H4 (cell line): Measurements from ENCODE around the gene LRCOL1. TPM values are rescaled to one million over a fixed set of nuclear protein-coding genes. Genes with fewer than 3 reads are reported as not detected.

Source experiments
- DNase-seq: peaks from one replicate; pipeline ENCODE4 v3.0.0-alpha.2; 2015; ENCODE audit warnings: low spot score
- total RNA-seq: library from RNA; depleted of rRNA; stranded (reverse); fragments of >200 nt; shearing (Covaris generic); gene quantifications from 2 replicates; pipeline ENCODE4 v1.2.3, GENCODE V29; 2014

LRCOL1 gene
- total RNA-seq, 1 experiment from 2014 or later, result not detected

DNA sequence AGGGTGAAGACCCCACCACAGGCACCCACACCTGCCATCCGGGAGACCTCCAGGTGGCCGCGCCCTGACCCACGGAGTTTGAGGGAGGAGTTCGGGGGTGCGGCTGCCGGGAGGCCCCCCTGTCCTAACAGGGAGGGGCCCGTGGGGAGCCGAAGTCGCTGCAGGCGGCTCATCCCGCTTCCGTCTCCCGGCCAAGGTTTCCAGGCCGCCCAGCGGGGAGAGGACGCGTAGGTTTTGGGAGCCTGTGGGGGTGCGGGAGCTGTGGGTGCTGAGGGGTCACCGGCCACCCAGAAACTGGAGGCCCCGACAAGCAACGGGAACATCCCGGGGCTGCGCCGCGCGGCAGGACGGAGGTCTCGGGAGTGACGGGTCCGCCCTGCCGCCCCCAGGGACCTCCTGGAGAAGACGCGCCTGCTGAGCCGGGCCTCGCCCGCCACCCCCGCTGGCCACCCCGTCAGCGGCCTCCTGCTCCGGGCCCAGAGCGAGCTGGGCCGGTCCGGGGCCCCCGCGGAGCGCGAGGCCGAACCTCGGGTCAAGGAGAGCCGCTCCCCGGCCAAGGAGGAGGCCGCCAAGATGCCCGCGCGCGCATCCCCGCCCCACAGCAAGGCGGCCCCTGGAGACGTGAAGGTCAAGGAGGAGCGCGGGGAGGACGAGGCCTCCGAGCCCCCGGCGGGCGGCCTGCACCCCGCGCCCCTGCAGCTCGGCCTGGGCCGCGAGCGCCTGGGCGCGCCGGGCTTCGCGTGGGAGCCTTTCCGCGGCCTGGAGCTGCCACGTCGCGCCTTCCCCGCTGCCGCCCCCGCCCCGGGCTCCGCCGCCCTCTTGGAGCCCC, 27.6 kb downstream of the LRCOL1 start:
- no peak for DNase-seq

DNA sequence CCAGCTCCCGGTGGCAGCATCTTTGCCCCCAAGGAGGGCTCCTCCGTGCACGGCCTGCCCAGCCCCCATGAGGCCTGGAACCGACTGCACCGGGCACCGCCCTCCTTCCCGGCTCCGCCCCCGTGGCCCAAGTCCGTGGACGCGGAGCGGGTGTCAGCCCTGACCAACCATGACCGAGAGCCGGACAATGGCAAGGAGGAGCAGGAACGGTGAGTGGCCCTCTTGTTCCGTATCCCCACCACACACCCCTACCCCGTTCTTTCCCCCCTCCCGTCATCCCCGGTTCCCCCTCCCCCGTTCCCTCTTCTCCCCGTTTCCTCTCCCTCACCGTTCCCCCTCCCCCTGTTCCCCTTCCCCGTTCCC, 28.3 kb downstream of the LRCOL1 start:
- DNase-seq, result no peak

DNA sequence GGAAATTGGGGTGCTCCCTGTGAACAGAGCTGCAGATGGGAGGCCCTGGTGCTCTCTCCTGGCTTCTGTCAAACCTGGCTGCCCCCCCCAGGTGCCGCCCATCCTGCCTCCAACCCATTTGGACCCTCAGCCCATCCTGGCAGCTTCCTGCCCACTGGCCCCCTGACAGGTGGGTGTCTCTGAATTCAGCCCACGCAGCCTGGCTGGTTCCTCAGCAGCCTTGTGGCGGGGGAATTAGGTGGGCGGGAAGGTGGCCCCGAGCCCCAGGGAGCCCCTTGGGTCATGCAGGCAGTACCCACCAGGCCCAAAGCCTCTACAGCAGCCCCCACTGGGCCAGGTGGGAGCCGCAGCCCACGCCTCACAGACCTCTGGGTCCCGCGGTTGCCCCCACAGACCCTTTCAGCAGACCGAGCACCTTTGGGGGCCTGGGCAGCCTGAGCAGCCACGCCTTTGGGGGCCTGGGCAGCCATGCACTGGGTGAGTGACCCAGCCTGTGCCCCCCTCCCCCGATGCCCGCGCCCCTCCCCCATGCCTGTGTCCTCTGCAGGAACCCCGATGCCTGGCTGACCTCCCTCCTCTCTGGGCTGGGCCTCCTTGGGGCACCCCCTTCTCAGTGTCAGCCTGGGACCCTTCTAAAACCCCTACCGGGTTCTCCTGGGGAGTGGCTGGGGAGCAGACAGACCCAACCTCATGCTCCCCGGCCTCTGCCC, 28.9 kb downstream of the LRCOL1 start:
- no peak for DNase-seq

DNA sequence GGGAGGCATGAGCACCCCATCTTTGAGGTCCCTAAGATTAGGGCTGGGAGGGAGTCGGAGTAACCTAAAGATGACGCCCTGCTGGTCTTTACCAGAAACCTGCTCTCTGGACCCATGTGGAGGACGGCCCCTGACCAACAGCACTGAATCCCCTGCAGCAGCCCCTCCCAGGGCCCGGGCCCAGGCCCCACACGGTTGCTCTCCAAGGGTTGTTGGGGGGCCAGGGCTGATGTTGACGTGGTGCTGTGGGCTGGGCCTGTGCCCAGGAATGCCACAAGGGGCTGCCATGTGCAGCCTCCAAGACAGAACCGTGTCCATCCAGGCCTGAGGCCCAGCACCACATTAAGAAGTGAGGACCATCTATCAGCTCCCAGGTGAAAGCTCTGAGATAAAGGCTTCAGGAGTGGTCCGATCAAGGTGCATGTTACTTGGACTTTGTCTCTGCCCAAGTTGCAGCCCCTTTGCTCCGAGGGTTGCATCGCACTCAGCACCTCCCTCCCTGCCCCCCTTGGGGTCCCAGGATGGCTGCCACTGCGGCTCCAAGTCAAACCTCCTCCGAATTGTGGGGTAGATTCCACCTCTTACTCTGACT, 29.6 kb downstream of the LRCOL1 start:
- no peak for DNase-seq

DNA sequence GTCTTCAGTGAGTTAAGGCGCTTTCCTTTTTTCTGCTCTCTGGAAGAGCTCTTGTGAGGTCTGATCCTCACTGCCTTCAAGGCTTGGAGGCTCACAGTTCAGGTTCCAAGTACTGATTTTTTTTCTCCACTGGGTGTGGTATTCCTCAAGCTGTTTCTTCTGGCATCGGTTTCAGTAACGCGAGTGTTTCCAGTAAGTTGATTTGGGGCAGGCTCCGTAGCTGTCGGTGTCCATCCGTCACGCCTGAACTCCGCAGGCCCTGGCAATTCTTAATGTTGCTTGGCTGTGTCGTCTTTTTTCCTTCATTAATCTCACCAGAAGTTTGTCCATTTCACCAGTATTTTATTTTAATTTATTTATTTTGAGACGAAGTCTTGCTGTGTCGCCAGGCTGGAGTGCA, 30.6 kb downstream of the LRCOL1 start:
- no peak for DNase-seq

DNA sequence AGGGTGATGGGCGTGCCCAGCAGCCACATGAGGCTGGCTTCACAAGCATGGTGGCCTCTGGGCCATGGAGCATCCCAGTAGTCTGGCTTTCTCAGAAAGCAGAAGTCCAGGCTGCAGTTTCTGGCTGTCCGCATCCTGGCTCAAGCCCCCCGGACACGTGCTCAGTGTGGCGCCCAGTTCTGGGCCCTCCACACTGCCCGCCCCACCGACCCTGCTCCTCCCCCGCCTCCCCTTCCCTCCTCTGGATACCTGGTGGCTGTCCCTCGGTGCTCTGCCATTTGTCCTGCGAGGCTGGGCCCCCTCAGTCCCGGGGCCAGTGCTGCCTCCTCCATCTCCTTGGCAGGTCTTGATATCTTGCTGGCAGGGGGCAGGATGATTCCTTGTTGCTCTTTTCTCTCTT, 31.6 kb downstream of the LRCOL1 start:
- no peak for DNase-seq

DNA sequence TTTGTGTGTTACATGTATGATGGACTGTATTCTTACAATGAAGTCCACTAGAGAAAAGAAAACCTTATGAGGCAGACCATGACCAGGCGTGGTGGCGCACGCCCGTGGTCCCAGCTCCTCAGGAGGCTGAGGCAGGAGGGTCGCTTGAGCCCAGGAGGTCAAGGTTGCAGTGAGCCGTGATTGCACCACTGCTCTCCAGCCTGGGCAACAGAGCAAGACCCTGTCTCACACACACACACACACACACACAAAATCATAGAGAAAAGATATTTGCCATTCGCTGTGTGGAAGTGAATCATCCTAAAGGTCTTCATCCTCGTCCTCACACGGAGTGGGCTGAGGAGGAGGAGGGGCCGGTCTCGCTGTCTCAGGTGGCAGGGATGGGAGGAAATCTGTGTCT, 32.3 kb downstream of the LRCOL1 start:
- DNase-seq, result no peak

DNA sequence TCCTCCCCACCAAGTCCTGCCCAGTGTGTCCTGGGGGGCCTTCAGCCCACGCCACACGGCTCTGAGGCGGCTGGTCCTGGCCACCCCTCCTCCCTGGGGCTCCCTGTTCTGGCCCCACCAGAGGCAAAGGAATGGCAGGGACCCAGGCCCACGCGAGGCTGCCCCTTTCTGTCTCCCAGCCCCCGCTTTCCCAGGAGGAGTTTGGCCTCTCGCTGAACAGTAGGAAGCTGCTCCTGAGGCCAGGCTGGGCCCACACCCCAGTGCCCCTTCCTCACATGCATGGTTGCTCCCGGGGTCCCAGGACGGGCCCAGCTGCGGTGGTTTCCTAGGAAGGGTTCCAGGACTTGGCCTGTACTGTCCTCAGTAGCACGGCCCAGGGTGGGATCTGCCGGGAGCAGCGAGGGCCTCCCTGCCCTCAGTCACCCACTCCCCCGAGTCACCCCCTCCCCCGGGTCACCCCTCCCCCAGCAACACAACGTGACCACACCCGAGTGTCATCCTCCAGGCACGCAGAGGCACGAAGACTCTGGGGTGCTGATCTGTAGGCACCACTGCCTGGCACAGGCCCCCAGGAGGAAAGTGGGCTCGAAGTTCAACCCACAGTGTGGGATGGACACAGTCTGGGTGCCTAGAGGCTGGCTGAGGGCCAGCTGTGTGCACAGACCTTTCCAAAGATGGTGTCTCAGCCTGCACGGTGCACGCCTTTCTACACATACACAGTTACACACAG, 33.0 kb downstream of the LRCOL1 start:
- no peak for DNase-seq

DNA sequence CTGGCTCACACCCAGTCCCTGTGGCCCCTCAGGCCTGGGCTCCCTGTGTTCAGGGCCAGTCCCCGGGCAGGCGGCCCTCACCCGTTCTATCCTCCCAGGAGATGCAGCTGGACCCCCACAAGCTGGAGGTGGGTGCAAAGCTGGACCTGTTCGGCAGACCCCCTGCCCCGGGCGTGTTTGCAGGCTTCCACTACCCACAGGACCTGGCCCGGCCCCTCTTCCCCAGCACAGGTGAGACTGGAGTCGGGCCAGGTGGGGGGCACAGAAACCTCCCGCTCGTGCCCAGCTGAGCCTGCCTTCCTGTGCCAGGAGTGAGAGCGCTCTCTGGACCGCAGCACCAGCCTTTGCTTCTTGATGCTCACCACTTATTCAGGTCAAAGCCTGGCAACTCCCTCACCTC, 33.7 kb downstream of the LRCOL1 start:
- DNase-seq, result no peak

DNA sequence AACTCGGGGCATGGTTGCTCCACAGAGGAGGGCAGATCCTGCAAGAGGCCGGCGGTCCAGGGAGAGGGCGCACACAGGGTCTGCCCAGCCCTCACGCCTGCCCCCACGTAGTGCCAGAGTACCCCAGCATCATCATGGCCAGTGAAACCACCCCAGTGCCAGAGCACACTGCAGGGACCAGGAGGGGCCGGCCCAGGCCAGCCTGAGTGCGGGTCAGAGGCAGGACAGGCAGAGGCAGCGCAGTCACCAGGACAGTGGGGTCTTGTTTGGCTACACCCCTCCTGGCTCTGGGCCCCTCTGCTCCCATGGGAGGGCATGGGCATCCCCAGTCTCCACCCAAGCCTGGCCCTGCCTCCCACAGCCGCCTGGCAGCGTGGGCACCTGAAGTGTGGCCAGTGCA, 34.7 kb downstream of the LRCOL1 start:
- no peak for DNase-seq

DNA sequence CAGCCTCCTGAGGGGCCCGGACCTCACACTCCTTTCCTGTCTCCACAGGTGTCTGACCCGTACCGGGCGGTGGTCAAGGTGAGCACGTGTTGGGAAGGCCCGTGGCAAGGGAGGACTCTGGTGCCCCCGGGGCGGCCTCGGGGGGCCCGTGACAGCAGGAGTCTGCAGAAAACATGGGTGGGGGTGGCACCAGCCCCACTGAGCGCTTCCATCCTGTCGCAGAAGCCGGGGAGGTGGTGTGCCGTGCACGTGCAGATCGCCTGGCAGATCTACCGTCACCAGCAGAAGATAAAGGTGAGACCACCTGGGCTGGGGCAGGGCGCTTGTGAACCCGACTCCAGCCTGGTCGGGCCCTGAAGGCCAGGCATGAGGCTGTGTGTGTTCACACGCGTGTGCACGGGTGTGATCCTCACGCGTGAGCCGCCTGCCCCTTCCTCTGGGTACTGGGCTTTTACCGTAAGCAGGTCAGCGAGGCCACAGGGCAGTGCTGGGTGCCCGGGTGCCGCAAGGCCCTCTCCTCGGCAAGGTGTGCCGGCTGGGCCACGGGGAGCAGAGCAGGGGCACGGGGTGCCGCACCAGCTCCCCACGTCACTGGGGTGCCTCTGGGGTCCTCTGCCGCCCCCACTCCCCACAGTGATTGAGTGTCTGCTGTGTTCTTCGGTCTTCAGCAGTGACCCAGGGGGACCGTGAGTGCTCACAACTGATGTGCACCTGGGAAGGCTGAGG, 35.9 kb downstream of the LRCOL1 start:
- DNase-seq, result no peak

DNA sequence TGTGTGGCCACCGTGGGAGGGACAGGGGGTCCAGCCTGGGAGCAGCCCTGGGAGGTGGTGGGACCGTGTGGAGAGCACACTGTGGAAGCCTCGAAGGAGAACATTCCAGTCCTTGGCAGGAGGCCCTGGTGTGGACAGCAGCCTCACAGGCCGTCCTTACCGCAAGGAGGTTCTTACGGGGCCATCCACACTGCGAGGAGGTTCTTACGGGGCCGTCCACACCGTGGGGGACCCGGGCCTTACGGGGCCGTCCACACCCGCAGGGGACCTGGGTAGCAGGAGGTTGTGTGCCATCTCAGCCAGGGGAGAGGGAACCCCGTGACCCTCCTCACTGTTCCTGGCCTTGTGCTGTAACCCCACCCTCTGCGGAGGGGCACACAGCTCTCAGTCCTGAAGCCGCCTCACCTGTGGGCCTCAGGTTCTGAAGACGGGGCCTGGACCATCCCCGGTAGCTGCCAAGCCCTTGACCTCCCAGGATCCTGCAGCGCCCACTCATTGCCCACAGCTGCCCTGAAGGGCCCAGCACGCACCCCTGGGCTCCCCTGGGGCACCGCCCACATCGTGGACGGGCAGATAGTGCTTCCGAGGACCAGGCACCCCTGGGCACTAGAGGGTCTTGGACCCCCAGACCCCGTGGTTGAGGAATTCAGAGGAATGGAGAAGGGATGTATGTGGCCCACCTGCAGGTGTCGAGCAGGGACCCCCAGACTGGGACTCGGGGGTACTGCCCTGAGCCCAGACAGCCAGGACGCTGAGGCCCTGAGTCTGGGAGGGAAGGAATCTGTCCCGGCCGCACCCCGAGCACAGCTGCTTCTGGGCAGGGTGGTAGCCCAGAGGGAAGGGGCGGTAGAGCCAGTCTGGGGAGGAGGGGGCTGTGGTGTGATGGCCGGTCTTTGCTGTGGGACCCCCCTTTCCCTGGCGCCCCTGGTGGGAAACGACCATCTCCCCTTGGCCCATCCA, 37.3 kb downstream of the LRCOL1 start:
- no peak for DNase-seq

DNA sequence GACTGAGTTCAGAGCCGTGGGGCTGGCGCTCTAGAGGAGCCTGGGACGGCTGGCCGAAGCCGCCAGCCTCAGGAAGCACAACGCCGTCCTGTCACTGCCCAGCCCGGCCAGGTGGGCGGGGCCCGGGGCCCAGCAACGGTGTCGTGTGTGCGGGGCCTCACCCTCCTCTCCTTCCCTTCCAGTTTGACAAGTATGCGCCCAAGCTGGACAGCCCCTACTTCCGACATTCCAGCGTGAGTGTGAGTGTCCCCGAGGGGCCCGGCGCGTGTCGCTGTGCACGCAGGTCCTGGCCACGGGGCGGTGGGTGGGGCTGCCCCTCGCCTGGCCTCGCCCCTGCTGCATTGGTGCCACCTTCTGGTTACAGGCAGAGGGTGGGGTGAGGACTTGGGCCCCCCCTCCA, 38.3 kb downstream of the LRCOL1 start:
- DNase-seq, result no peak

DNA sequence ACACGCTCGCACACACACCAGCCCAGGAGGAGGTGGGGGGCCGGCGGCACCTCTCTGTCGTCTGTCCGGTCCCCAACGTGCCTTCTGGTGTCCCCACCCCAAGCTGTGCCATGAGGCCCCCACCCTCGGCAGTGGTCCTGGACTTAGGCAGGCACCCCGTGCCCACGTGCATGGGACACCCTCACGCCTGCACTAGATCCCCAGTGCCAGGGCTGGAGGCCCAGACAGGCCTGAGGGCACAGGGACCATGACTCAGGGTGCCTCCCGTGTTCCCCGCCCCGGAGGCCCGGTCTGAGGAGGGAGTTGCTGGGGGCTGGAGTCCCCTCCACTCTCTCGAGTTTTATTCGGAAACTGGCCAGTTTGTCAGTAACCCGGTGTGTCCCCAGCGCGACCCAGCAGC, 38.8 kb downstream of the LRCOL1 start:
- DNase-seq, result no peak

DNA sequence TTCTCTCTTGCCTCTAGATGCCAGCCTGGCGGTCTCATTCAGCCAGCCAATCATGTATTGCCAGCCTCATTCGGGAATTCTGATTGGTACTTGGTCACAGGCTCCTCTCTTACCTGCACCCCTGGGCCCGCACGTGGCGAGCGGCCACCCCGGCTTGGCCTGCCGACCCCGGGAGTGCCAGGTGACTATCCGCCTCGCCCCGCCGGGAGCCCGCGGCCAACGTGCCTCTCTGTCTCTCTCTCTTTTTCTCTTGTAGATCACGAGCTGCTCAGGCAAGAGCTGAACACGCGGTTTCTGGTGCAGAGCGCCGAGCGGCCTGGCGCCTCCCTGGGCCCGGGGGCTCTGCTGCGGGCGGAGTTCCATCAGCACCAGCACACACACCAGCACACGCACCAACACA, 39.3 kb downstream of the LRCOL1 start:
- no peak for DNase-seq

DNA sequence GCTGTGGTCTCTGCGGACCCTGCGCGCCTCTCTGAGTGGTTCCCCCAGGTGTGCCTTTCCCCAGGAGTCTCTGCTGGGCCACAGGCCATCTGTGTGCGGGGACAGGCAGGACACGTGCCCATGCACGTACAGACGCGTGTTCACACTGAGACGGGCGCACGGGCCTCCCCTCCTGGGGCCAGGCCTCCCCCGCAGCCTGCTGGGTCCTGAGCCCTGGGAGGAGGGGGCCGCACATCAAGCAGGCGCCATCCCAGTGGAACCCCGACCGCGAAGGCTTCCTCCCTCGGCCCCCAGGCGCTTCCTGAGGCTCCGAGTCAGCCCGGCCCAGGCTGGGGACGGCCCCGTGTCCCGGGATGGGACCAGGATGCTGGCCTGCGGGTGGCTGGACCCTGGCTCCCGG, 39.7 kb downstream of the LRCOL1 start:
- no peak for DNase-seq

DNA sequence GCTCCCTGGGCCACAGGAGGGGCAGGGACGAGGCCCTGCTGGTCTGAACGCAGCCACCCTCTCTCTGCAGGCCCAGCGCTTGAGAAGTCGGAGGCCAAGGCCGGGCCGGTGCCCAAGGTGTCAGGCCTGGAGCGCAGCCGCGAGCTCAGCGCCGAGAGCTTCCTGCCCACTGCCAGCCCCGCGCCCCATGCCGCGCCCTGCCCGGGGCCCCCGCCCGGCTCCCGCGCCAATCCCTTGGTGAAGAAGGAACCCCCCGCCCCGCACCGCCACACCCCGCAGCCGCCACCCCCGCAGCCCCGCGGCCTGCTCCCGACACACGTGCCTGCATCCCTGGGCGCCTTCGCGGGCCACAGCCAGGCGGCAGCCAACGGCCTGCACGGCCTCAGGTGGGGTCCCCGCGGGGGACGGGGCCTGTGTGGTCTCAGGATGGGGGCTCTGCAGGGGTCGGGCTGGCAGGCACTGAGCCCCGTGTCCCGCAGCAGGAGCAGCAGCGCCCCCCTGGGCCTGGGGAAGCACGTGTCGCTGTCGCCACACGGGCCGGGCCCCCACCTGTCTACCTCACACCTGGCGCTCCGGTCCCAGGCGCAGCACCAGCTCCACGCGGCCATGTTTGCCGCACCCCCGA, 40.4 kb downstream of the LRCOL1 start:
- DNase-seq, result no peak

DNA sequence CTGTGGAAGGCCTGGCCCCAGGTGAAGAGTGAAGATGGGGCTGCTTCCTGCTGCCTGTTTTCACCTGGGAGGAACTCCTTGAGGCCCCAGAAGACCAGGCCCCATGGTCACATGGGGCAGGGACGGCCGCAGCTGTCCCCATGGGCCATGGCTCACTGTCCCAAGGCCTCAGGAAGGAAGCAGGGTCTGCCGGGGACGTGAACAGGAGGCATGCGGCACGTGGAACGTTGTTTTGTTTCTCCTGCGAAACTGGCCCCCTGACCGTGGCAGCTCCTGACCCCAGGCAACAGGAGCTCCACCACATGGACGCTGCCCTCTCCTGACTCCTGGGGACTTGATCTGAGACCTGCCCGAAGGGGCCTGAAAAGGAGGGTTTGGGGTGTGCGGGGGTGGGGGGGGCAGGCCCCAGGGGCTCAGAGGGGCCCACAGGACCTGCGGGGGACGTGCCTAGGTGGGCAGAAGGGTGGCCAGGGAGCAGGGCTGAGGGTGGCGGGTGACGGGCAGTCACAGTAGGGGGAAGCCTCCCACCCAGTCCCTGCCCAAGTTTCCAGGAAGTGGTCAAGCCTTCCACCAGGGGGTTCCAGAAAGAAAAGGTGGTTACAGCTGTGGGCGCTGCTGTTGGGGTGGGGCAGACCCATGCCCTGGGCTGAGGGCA, 41.4 kb downstream of the LRCOL1 start:
- no peak for DNase-seq

DNA sequence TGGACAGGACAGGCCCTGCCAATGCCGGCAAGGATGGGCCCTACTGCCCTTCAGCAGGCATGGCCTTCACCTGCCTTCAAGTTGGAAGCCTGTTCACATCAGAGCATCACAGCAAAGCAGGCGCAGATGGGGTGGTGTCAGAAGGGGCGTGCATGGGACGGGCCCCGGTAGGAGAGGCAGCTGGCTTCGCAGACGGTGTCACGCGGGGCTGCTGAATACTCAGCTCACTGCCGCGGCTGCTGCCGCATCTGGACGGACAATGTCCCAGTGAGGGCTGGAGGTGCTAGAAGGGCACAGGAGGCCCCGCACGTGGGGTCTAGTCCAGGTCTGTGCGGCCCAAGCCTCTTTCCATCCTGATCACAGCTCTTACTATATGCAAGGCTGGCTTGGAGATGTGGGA, 42.1 kb downstream of the LRCOL1 start:
- DNase-seq, result no peak
